IPS-NIHi7 (cell line): ENCODE results near the gene FHDC1.

ENCODE experiments used
- DNase-seq: peaks from one replicate; pipeline ENCODE4 v3.0.0; 2012; ENCODE audit warnings: mixed read lengths; ENCODE audit errors: extremely low spot score

FHDC1 gene

DNA sequence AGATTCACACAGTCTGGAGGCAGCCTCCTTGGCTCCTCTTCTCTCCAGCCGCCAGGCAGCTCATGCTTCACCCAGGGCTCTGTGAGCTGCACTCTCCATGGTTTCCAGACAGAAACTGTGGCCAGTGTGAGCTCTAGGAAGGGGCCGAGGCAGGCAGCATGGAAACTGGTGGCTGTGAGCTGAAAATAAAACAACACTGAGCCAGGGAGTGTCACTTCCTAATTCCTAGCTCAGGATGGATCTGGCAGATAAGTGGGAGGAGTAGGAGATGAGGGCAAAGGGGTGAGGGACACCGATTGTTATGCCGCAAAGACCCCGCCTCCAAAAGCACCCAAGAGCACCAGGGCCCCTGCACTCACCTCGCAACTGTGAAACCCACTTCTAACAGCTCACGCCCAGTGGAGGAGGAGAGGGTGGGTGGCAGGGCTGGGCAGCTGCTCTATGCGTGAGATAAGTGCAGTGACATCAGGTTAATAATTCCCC is 69.8 kb downstream of the FHDC1 start:
- DNase-seq, result no peak

DNA sequence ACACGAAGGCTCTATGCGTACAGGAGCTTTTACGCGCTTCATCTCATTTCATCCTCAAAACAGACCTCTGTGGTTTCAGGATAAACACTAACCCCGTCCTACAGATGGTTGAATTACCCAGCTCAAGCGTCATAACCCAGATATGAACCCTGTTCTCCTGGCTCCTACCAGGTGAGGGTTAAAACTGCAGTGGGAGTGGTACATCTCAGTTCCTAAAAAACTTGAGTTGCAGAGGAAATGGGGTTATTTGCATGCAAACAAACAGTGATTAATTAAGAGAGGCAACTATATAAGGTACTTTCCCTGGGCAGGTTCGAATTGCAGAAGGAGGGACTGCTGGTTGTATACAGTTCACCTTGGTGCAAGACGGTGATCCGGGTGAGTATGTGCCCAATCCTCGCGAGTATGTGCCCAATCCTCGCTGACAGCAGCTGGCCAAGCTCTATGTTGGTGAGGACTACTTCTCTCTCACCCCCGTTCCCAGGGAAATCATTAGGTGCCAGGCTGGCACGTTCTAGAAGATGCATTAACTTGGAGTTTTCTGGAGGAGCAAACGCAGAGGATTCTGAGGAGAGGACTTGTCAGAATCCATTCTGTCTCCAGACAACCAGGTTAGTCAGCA is 72.6 kb downstream of the FHDC1 start:
- no peak for DNase-seq

DNA sequence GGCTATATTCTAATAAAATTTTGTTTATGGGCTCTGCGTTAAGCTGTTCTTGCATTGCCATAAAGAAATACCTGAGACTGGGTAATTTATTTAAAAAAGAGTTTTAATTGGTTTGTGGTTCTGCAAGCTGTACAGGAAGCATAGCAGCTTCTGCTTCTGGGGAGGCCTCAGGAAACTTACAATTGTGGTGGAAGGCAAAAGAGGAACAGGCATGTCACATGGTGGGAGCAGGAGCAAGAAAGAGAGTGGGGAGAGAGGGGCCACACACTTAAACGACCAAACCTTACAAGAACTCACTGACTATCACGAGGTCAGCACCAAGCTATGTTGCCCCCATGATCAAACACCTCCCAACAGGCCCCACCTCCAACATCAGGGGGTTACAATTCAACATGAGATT is 74.0 kb downstream of the FHDC1 start:
- DNase-seq, result no peak

DNA sequence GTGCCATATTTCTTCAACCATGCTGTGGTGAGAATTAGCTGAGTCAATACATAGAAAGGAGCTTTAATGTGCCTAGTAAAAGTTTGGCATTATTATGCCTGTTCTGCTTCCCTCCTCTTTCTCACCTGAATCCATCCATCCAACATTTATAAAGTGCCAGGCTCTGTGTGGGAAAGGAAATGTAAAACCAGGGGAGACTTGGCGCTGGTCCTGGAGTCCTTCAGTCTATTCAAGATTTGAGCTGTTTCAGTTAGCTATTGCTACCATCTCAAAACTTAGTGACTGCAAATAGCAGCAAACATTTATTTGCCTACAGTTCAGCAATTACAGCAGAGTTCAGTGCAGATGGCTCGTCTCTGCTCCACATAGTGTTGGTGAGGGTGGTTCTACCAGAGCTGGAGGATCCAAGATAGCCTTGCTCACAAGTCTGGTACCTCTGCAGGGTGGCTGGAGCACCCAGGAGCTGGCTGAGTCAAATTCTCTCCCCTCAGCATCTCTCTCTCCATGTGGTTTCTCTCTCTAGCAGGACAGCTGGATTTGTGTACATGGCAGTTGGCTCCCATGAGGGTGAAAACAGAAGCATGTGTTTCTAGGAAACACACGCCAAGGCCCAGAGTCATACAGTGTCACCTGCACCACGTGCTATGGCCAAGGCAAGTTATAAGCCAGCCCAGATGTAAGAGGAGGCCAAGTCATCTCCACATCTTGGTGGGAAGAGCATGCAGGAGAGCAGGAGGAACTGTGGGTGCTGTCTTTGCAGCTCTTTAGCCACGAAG is 77.3 kb downstream of the FHDC1 start:
- no peak for DNase-seq

DNA sequence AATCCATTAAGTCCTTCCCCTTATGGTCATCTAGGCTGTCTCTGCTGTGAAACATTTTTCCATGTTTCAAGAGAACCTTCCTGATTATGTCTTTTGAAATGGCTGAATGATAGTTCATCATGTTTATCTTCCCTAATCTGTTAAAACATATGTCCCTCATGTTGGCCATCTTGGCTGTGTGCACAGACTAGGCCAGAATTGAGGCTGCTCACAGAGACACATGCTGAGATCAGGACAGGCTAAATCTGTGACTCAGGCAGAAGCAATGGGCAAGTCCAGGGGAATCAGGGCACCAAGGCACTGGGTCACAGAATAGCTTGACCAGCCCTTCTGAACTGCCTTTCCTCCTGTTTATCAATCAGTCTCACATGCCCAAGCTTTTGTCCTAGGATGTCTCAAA is 78.3 kb downstream of the FHDC1 start:
- DNase-seq, result no peak

DNA sequence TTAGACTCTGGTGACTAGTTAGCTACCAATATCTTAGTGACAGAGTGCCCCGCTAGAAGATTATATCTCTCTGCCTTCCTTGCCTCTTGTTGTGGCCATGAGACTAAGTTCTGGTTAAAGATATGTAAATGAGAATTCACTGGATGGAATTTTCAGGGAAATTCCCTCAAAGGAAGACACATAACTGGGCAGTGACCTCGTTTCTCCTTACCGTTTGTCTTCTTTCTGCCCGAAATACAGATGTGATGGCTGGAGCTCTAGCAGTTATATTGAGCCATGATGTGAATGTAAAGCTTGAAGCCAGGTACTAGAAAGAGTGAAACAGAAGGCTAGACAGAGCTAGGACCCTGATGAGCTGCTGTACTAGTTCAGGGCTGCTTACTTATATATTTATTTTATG is 80.5 kb downstream of the FHDC1 start:
- no peak for DNase-seq

DNA sequence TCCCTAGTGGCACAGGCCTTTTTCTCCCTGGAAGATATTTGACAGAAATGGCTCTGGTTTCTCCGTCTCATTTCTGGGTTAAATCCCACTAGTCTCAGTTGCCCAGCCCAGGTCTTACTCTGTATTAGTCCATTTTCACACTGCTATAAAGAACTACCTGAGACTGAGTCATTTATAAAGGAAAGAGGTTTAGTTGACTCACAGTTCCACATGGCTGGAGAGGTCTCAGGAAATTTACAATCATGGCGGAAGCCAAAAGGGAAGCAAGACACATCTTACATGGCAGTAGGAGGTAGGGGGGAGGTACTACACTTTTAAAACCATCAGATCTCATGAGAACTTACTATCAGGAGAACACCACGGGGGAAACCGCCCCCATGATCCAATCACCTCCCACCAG is 81.9 kb downstream of the FHDC1 start:
- no peak for DNase-seq

DNA sequence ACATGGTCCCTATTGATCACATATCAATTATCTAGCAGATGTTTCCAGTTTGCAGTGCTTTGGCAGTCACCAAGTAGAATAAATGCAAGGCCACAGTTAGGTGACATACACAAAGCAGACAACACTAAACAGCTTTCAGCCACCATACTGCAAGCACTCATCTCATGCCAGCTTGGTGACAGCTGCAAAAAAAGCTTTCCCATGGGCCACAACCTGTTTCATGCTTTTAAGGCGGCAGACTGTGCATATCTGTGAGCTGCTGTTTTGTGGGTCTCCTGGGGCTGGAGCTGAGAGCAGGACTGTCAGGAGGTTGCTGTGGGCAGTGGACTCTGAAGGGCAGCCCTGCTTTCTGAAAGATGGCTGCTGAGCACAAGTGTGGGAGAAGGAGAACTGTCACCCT is 82.6 kb downstream of the FHDC1 start:
- no peak for DNase-seq

DNA sequence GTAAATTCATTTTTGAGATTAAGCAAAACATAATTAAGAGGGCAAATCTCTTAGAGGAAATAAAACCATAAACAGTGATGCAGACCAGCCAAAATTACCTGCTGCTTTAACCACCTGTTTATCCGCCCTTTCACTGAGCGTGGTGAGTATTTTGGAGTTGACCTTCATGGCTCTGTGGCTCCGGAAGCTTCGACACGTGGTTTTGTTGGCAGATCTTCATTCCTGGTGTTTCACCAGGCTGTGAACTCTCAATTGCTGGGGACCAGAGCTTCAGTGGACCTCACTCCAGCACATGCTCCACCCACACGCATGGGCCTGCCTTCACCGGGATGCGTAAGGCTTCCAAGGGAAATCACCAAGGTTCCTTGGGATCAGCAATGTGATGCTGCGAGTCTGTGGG is 83.8 kb downstream of the FHDC1 start:
- no peak for DNase-seq

DNA sequence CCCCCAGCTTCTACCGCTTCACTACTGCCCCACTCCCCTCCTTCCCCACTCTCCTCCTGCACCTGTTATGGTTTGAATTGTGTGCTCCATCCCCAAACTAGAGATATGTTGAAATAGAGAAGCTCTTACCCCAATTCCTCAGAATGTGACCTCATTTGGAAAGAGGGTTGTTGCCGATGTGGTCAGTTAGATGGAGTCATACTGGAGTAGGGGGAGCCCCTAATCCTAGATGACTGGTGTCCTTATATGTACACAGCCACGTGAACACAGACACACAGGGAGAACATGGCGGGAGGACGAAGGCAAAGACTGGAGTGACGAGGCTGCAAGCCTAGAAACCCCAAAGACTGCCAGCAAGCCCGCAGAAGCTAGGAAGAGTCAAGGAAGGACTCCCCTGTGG is 84.3 kb downstream of the FHDC1 start:
- DNase-seq, result no peak

DNA sequence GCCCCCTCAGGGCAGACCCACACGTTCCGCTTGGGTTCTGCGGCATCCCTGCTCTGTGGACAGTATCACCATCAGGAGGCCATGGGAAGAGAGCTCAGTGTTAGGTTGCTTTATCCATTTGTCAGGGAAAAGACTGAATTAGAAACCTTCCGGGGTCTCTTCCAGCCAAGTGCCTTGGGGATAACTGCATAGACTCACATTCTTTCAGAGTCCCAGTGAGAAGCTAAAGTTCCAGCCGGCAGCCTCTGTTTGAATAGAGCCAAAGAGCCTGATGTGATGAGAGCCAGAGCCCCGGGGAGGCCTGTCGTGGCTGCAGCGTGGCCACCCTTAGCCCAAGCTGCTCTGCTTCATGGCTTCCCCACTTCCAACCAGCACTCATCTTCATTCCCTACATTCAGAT is 85.2 kb downstream of the FHDC1 start:
- no peak for DNase-seq

DNA sequence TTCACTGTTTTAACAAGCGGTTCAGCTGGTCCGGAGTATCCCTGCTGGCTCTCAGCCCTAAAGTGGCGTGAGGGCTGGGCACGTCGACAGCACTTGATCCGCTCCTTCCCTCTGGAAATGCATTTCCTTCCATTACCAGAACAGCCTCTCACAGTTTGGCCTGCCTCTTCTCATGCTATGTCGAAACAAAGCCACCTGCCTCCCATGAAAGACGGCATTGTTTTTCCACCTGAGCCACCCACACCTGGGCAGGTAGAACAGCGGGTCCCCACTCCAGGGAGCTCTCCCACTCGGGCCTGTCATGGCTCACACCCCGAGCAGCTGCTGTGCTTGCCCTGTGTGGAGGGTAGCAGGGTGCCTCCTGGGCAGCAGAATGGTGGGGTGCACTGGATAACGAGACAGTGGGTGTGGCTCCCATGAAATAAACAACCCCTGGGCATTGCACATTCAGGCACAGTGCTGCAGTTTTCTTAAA is 86.2 kb downstream of the FHDC1 start:
- no peak for DNase-seq

DNA sequence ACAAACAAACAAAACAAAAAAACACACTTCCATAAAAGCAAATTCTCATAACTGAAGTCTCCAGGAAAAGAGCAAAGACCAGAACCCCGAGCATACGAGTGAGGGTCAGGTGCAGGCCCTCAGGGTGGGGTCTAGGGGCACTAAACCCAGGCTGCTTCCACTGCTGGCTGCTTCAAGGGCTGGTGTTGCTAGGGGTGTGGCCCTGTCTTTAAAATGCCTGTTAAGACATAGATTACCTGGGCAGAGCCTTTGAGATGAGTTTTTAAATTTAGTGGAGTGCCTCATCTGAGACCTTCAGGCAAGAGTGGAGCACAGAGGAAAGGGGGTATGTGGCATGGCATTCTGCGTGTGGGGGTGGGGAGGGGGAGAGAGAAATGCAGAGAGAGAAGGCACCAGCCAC is 87.0 kb downstream of the FHDC1 start:
- no peak for DNase-seq

DNA sequence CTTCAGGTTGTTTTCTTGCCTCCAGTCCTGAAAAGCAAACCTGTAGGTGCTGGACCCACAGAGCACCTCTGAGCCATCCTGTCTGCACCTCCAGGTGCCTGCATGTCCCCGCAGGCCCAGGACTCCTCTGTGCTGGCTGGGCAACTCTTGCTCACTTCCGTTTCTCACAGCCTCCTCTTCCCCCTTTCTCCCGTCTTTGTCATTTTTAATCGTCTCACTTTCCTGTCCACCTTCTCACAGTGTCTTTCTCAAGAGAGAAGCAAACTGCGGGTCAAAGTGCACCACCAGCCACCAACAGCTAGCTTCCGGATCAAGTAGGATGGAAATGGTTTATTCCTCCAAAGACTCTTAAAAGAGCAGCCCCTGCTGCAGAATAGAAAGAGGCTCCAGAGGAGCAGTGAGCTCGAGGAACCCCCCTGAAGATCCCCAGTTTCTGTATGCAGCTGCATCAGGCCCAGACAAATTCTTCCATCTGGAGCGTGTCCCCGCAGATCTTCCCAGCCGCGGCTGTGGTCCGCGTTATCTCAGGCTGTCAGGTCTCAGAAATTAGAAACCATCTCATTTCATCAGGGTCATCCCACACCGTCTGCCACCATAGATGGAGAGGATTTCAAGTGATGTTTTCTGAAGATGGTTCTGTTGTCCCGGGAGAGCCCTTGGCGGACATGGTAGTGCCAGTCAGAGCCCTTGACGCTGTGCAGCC is 87.7 kb downstream of the FHDC1 start:
- no peak for DNase-seq

DNA sequence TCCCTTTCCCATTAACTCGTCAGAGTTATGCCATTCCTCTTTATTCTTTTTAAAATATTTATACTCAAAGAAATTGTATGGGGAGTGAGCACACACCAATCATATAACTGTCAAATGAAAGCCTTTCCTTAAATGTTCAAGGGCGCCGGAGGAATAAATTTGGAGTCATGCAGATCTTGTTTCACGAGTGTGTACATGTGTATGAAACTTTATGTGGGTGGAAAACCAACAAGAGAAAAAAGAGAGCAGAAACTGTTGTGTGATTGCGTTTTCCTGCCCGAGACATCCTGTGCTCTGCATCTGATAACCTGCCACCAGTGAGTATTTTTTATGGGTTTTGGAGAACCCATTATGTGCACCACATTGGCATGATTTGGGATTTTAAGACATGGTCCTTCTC is 88.3 kb downstream of the FHDC1 start:
- no peak for DNase-seq

DNA sequence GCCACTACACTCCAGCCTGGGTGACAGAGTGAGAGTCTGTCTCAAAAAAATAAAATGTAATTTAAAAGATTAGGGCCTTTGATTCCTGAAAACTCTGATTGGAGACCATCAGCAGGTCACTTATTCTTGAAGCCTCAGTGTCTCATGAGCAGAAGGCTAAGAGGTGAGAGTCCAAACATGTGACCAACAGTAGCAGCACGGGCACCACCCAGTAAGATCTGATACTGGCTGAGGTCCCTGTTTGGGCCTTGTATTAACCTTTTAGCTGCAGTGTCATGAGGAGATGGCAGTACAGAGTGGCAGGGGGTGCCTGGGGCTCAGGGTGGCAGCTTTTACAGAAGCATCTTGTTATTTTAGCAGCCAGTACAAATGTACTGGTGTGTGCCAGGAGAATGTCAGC is 89.3 kb downstream of the FHDC1 start:
- no peak for DNase-seq

DNA sequence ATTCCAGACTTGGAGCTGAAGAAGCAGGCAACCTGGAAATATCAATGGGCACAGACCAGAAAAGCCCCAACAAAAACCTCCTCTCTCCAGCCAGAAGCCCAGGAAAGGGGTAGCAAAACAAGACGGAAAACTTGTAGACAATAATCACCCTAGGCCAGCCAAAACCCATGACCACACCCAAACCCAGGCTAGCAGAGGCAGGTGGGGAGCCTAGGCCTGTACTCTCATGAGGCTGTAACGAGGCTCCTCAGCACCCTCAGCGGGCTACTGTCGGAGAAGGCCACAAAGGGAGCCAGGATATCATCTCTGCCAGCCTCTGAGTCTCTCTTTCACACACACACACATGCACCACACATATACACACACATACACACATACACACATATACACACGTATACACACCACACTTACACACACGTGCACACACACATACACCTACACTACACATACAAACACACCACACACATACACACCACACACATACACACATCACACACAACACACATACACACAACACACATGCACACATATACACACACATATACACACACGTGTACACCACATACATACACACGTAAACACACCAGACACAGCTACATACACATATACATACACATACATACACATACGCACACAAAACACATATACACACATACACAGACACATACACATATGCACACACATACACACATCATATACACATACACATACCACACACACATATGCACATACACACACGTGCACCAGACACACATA is 90.6 kb downstream of the FHDC1 start:
- no peak for DNase-seq

DNA sequence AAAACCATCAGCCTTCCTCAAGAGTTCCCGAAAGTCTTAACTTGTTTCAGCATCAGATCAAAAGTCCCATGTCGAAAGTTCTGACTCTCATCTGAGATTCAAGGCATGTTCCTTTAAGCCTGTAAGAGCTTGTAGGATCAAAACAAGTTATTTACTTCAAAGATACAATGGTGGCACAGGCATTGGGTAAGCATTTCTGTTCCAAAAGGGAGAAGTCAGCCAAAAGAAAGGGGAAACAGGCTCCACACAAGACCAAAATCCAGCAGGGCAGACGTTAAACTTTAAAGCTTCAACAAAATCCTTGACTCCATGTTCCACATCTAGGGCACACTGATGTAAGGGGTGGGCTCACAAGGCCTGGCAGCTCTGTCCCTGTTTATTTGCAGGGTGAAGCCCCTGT is 91.7 kb downstream of the FHDC1 start:
- DNase-seq, result no peak

DNA sequence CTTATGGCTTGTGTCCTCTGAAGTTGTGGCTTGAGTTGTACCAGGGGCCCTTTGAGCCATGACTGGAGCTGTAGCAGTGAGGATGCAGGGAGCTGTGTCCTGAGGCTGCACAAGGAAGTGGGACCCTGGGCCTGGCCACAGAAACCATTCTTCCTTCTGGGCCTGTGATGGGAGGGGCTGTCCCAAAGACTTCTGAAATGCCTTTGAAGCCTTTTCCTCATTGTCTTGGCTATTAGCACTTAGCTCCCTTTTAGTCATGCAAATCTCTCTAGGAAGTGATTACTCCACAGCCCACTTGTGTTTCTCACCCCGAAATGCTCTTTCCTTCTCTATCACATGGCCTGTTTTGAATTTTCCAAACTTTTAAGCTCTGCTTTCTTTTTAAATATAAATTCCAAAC is 92.4 kb downstream of the FHDC1 start:
- no peak for DNase-seq
